ENCODE measurements around the gene COL6A1.
"Not testable (repeated sequence)": the region's sequence is repeated elsewhere in the genome, so short reads cannot be mapped to it uniquely, and the experiment has no call there.

COL6A1 gene

GRCh38 chr21:45945066-45945867 lies 36.3 kb upstream of the COL6A1 start:
- no peak for DNase-seq (ENCODE audit: low spot score)

GRCh38 chr21:45945868-45946210 lies 35.7 kb upstream of the COL6A1 start:
- no peak for DNase-seq (ENCODE audit: low spot score)

- peak; percentile 30 for DNase-seq (ENCODE audit: low spot score)
These were observed 34.3 kb upstream of the COL6A1 start for GRCh38 chr21:45947296-45947695.

- no peak for DNase-seq (ENCODE audit: low spot score)
These were observed 33.8 kb upstream of the COL6A1 start for GRCh38 chr21:45947716-45948255.

- no peak for DNase-seq (ENCODE audit: low spot score)
These were observed 32.9 kb upstream of the COL6A1 start for GRCh38 chr21:45948576-45949141.

- DNase-seq (ENCODE audit: low spot score): no peak
These were observed 31.4 kb upstream of the COL6A1 start for GRCh38 chr21:45949928-45950739.

DNA sequence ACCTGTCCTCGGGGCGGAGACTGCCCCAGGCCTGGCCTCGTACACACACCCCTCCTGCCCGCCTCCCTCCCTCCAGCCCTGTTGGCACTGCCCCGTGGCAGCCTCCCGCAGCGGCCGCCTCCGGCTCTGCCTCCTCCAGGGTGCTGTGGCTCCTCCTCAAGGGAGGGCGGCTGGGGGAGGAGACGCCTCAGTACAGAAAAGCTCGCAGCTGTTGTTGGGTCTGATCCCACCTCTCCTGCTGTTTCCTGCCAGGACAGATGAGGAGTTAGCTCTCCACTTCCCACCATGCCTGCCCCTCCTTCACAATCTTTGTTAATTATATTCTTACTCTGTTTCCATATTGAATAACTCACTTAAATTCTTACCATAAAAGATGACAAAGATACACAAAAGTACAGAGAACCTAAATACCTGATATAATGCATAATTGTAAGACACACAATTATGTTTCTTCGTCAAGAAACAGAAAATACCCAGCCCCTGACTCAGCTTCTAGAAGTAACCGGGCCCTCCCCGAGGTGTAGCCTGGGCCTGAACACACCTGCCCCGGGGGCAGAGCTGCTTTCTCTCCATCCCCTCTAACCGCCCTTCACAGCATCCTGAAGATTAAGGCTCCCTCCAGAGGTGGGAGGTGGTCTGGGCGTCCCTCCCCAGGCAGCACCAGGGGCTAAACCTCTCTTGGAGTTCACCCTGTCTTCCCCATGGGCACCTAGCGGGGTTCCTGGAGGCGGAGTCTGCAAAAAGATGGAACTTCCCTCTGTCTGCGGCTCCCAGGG lies 30.6 kb upstream of the COL6A1 start:
- DNase-seq (ENCODE audit: low spot score): no peak

- no peak for DNase-seq (ENCODE audit: low spot score)
These were observed 29.9 kb upstream of the COL6A1 start for GRCh38 chr21:45951676-45952075.

DNA sequence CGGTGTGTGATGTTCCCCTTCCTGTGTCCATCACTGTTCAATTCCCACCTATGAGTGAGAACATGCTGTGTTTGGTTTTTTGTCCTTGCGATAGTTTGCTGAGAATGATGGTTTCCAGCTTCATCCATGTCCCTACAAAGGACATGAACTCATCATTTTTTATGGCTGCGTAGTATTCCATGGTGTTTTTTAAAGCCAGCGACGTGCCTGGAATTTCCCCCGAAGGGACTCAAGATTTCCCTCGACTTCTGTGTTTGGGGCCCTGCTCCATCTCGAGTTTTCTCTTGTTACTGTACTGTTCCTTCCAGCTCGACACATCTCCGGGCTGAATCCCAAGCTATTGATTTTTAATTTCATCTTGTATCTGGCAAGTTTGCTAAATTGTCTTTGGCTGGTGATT lies 29.0 kb upstream of the COL6A1 start:
- not testable (repeated sequence) for DNase-seq (ENCODE audit: low spot score)

- no peak for DNase-seq (ENCODE audit: low spot score)
These were observed 28.6 kb upstream of the COL6A1 start for GRCh38 chr21:45952974-45953373.

- DNase-seq (ENCODE audit: low spot score): no peak
These were observed 27.3 kb upstream of the COL6A1 start for GRCh38 chr21:45954261-45954660.

- no peak for DNase-seq (ENCODE audit: low spot score)
These were observed 26.6 kb upstream of the COL6A1 start for GRCh38 chr21:45954921-45955320.

- DNase-seq (ENCODE audit: low spot score): no peak
These were observed 24.0 kb upstream of the COL6A1 start for GRCh38 chr21:45957551-45957950.

DNA sequence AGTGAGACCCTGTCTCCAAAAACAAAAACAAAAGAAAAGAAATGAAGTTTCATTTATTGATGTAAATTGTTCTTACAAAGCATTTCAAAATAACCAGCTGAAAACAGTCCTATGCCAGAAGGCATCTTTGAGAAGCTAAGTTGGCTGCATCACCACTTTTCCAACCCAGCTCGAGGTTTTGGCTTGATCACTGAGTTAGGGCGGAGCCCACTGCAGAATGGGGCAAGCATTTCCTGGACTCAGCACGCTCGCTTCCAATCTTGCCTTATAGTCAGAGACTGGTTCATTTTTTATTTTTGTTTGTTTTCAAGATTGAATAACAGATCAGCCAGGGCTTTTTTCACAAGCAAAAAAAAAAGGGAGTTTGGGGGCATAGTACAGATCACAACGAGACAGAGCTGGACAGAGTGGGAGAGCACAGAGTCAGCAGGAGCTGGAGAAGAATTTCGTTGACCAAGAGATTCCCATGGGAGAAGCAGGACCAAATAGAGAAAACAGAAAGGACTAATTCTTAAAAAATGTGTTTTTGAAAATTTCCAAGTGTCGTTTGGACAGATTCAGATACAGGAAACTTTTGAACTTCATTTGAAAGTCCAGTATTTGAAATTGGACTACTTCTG lies 23.5 kb upstream of the COL6A1 start:
- no peak for DNase-seq (ENCODE audit: low spot score)

- DNase-seq (ENCODE audit: low spot score): no peak
These were observed 22.4 kb upstream of the COL6A1 start for GRCh38 chr21:45959182-45959581.

DNA sequence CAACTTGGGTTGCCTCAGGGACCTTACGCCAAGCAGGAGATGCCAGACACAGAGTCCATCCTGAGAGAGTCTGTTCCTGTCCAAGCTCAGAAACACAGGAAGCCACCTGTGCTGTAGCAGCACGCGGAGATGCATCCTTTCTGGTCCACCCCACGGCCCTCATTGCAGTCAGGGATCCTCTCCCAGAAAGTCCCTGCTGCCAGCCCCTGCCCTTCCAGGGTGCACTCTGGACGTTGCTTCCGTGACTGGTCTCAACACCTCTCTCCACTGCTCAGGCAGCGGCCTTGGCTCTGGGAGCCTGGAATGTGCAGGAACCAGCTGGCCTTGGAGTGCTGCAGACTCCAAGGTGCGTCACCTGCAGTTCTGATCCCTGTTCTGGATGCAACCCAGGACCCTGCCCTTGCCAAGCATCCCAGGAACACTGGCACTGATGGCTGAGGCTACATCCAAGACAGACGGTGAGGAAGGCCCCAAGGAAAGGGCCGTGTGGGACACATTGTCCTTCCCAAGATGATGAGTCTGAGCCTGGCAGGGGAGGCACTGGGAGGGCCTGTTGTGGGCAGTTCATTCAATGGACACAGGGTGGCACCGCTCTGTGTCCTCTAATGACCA lies 21.7 kb upstream of the COL6A1 start:
- DNase-seq (ENCODE audit: low spot score): no peak

GRCh38 chr21:45961408-45961807 lies 20.2 kb upstream of the COL6A1 start:
- DNase-seq (ENCODE audit: low spot score): not testable (repeated sequence)

DNA sequence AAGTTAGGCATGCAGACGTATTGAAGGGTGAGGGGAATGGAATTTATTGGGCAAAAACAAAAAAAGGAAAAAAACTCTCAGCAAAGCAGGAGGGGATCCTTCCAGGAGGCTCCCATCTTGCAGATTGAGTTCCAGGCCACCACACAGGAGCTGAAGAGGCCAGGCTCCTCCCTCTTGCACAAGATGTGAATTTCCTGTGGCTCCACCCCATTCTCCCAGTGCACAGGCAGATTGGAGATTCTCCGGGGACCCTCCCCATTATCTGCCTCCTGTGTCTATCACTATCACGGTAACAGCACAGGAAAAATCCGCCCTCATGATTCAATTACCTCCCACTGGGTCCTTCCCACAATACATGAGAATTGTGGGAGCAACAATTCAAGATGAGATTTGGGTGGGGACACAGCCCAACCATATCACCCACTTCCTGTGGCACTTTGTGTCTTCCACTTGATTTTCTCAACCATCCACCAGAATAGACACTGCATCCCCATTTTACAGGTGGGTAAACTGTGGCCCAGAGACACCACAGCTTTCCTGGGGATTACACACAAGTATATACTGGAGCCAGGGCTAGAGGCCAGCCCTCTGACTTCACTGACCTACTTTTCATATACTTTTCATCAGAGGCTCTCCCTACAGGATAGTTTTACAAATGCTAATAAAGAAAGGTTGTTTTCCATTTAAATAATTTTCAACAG lies 18.9 kb upstream of the COL6A1 start:
- no peak for DNase-seq (ENCODE audit: low spot score)

DNA sequence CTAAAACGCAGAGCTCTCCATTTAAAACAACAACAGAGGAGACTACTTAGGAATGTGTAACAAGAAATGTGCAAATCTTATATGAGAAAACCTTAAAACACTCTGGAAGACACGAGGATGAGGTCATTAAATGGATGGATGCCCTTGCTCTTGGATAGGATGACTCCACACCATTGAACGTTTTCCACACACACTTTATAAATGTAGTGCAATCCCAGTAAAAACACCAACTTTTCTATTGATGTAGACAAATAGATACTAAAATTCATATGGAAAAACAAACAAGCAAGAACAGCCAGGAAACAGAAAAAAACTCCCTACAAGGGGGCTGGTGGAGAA lies 18.4 kb upstream of the COL6A1 start:
- no peak for DNase-seq (ENCODE audit: low spot score)

GRCh38 chr21:45964649-45965048 lies 16.9 kb upstream of the COL6A1 start:
- DNase-seq (ENCODE audit: low spot score): no peak
